ENCODE results near the gene MRPL12.
"Not testable (repeated sequence)": the region's sequence is repeated elsewhere in the genome, so short reads cannot be mapped to it uniquely, and the experiment has no call there.

The MRPL12 gene

DNA sequence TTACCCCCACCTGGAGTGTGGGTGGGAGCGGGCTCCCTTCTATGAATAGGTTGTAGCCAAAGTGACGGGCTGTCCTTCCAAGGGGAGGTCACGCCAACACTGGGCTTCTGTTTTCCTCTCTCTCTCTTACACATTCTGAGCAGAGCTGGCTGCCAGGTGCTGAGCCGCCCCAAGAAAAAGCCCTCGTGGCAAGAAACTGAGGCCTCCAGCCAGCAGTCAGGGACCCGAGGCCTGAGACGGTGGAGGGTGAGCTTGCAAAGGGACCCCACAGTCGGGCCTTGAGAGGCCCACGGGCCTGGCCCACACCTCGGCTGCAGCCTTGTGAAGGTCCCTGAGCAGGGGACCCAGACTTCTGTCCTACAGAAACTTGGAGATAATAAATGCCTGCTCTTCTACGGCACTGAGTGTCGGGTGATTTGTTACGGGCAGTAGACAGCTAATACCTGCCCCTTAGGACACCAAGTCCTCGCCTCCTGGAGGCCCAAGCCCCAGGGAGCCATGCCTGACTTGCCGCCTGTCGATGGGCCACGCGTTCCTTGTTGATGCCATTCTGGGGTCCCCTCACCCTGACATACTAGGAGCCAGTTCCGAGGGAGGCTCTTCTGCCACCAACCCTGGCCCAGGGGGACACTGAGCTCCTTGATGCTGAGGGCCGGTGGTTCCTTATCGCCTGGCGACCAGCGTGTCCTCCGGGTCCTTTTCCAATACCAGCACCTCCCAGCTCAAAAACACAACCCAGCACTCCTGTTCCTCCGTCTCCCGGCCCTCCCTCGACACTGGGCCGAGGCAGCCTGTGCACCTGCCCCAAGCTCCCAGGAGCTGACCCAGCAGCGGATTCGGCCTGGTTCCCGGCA is 35.0 kb downstream of the MRPL12 start:
- no peak overlapping the region for H3K4me3 ChIP-seq (ENCODE audit: low read length)
- DNase-seq (ENCODE audit: low read depth), result no peak
- TF ChIP-seq, protein P1, sequence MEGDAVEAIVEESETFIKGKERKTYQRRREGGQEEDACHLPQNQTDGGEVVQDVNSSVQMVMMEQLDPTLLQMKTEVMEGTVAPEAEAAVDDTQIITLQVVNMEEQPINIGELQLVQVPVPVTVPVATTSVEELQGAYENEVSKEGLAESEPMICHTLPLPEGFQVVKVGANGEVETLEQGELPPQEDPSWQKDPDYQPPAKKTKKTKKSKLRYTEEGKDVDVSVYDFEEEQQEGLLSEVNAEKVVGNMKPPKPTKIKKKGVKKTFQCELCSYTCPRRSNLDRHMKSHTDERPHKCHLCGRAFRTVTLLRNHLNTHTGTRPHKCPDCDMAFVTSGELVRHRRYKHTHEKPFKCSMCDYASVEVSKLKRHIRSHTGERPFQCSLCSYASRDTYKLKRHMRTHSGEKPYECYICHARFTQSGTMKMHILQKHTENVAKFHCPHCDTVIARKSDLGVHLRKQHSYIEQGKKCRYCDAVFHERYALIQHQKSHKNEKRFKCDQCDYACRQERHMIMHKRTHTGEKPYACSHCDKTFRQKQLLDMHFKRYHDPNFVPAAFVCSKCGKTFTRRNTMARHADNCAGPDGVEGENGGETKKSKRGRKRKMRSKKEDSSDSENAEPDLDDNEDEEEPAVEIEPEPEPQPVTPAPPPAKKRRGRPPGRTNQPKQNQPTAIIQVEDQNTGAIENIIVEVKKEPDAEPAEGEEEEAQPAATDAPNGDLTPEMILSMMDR (conservative IDR thresholded peaks at IDR 0.05; ENCODE audit: low read depth, low read length), result no peak

GRCh38 chr17:81738801-81739393 is 35.7 kb downstream of the MRPL12 start:
- no peak for DNase-seq (ENCODE audit: low read depth)
- TF ChIP-seq, protein P1 (conservative IDR thresholded peaks at IDR 0.05; ENCODE audit: low read depth, low read length), result no peak
- H3K4me3 ChIP-seq (ENCODE audit: low read length), result no peak overlapping the region

DNA sequence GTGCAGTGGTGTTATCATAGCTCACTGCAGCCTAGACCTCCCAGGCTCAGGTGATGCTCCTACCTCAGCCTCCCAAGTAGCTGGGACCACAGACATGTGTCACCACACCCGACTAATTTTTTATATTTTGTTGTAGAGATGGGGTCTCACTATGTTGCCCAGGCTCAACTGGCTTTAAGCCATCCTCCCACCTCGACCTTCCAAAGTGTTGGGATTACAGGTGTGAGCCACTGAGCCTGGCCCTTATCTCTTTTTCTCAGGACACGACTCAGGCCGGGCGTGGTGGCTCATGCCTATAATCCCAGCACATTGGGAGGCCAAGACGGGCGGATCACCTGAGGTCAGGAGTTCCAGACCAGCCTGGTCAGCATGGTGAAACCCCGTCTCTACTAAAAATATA is 36.4 kb downstream of the MRPL12 start:
- H3K4me3 ChIP-seq (ENCODE audit: low read length); DNase-seq (ENCODE audit: low read depth): not testable (repeated sequence)

GRCh38 chr17:81740395-81740961 is 37.3 kb downstream of the MRPL12 start:
- no peak for DNase-seq (ENCODE audit: low read depth)
- TF ChIP-seq, protein P1 (conservative IDR thresholded peaks at IDR 0.05; ENCODE audit: low read depth, low read length), result no peak
- H3K4me3 ChIP-seq (ENCODE audit: low read length), result no peak overlapping the region

DNA sequence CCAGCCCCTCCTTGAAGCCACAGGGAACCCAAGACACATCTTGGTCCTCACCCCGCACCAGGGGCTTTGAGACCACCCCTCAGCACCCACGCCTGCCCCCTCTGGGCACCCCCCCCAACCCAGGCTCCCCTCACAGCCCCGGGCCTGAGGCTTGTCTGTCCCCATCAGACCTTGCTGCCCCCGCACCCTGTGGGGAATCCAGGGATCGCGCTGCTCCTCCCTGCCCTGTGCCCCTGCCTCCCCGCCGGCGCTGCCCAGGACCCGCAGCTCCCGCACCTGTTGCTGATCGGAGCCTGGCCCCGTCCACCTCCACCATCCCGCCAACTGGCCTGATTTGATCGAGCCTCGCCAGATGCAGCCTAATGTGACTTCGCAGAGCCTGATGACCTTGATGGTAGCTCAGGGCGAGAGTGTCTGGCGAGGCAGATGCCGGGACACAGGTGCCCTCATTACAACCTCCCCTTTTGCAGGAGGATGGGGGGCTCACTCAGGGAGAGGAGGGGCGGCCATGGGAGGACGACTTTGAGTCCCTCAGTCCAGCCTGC is 38.0 kb downstream of the MRPL12 start:
- TF ChIP-seq, protein P1 (conservative IDR thresholded peaks at IDR 0.05; ENCODE audit: low read depth, low read length), result no peak
- DNase-seq (ENCODE audit: low read depth), result no peak
- no peak overlapping the region for H3K4me3 ChIP-seq (ENCODE audit: low read length)

- no peak overlapping the region for H3K4me3 ChIP-seq (ENCODE audit: low read length)
- DNase-seq (ENCODE audit: low read depth), result no peak
- TF ChIP-seq, protein P1 (conservative IDR thresholded peaks at IDR 0.05; ENCODE audit: low read depth, low read length), result no peak
Observed at GRCh38 chr17:81741594-81742452, 38.7 kb downstream of the MRPL12 start.
